ENCODE data around the gene DCTPP1. TPM values are rescaled to one million over a fixed set of nuclear protein-coding genes. Genes with fewer than 3 reads are reported as not detected.

DCTPP1 gene
- total and polyA plus RNA-seq, 9 of the 15 experiments (the other 6 are each of a cell fraction or from before 2014, with no cell fraction given) = 45.0 to 132 (median 80.6) TPM

GRCh38 chr16:30377812-30378235 is 52.0 kb downstream of the DCTPP1 start (continued):
- TF ChIP-seq ZNF639 (CRISPR knock-in tag; conservative IDR thresholded peaks at IDR 0.05 in 1 of 2, IDR thresholded peaks at IDR 0.05 in 1 of 2) (0 out of 4 replicates have a peak, but pooled peaks of 1 of the 2 experiments have one; percentile 44), ZNF23 (CRISPR knock-in tag; IDR thresholded peaks at IDR 0.05) (no peak), VEZF1 (CRISPR knock-in tag; IDR thresholded peaks at IDR 0.05) (peak; percentile 91), ZNF316 (IDR thresholded peaks at IDR 0.05) (peak; percentile 75), PURB (CRISPR knock-in tag; IDR thresholded peaks at IDR 0.05; ENCODE audit: low read depth) (no peak), DPF2 (IDR thresholded peaks at IDR 0.05) (peak; percentile 50; the same call in 1 of the 2 replicates), PML (IDR thresholded peaks at IDR 0.05; ENCODE audit: low read length) (peak; percentile 64; the same call in 1 of the 2 replicates), RBFOX2 (IDR thresholded peaks at IDR 0.05; ENCODE audit: low read depth, low read length) (peak; percentile 96), NR2C1 (IDR thresholded peaks at IDR 0.05) (no peak), NR2C1 (tag; IDR thresholded peaks at IDR 0.05) (no peak), ARHGAP35 (IDR thresholded peaks at IDR 0.05; ENCODE audit: partially characterized antibody) (no peak), FIP1L1 (IDR thresholded peaks at IDR 0.05; ENCODE audit: low read depth, low read length, poor library complexity, severe bottlenecking) (peak; percentile 38), ZBED1 (IDR thresholded peaks at IDR 0.05) (0 out of 2 replicates have a peak, but pooled peaks have one; percentile 31), KAT7 (CRISPR knock-in tag; IDR thresholded peaks at IDR 0.05; ENCODE audit: borderline replicate concordance) (no peak; the same call in 1 of the 2 replicates), ZFX (CRISPR knock-in tag; IDR thresholded peaks at IDR 0.05) (peak; percentile 97), KDM2B (CRISPR knock-in tag; IDR thresholded peaks at IDR 0.05) (peak; percentile 92; the same call in 1 of the 2 replicates), POLR2A (conservative IDR thresholded peaks at IDR 0.05) (peak; percentile 81), HIVEP1 (CRISPR knock-in tag; IDR thresholded peaks at IDR 0.05) (peak; percentile 8; the same call in 1 of the 2 replicates), PHF20 (IDR thresholded peaks at IDR 0.05; ENCODE audit: partially characterized antibody) (peak; percentile 43), ZBTB2 (IDR thresholded peaks at IDR 0.05) (peak; percentile 96), STAT5A (IDR thresholded peaks at IDR 0.05; ENCODE audit: borderline replicate concordance, low read length) (0 out of 2 replicates have a peak, but pooled peaks have one; percentile 6), POLR2G (IDR thresholded peaks at IDR 0.05; ENCODE audit: low read depth, low read length) (peak; percentile 88), ZKSCAN1 (IDR thresholded peaks at IDR 0.05; ENCODE audit: low read depth, low read length) (peak; percentile 7; the same call in 1 of the 2 replicates)

Measured in K562 (cell line).